GM12878 (cell line): Measurements from ENCODE around the gene THRB. TPM values are rescaled to one million over a fixed set of nuclear protein-coding genes. Genes with fewer than 3 reads are reported as not detected.

ENCODE experiments used
- ATAC-seq: fragments of 200-7000 bp; cut with Tn5 transposase; 3 replicates; pipeline ENCODE4 v1.9.1; 2020; ENCODE audit warnings: mild to moderate bottlenecking, moderate library complexity
- BruUV-seq: library from RNA; stranded (reverse); fragments of 400-500 nt; replicated peaks from 2 replicates; lab custom pipeline; 2021; lab: Mats Ljungman, UMichigan
- CTCF ChIA-PET: fragments of 300-600 bp; sonication (Branson Sonifier 250); formaldehyde crosslinking; extraction: SDS; loops from one replicate; lab custom pipeline; 2021; ENCODE audit warnings: inconsistent platforms; lab: Yijun Ruan, JAX
- POLR2A ChIA-PET: fragments of 350-600 bp; formaldehyde crosslinking; extraction: SDS; loops from one replicate; lab custom pipeline; 2021; ENCODE audit warnings: inconsistent platforms; lab: Charles Lee
- RAD21 ChIA-PET: fragments of 300-600 bp; sonication (Branson Sonifier 250); formaldehyde crosslinking; loops from one replicate; lab custom pipeline; 2023; ENCODE audit warnings: antibody characterized with exemption; ENCODE audit not compliant: unreplicated experiment; lab: Charles Lee
- SMC1A ChIA-PET: fragments of 300-600 bp; sonication (Branson Sonifier 250); formaldehyde crosslinking; loops from one replicate; lab custom pipeline; 2023; ENCODE audit not compliant: unreplicated experiment, uncharacterized antibody; lab: Charles Lee
- DNase-seq: peaks from one replicate; pipeline ENCODE4 v3.0.0-alpha.2; 2011; ENCODE audit warnings: low read depth, low spot score
- FAIRE-seq: peaks from 3 replicates; lab custom pipeline; 2011; peaks lifted over from hg19 to GRCh38; lab: Jason Lieb, UNC
- H2AFZ ChIP-seq: 2 replicates; pipeline ENCODE4 v1.6.0; 2011; ENCODE audit warnings: low read depth, low read length, control low read depth; ENCODE audit not compliant: control insufficient read depth
- H3K27ac ChIP-seq: 2 replicates; pipeline ENCODE4 v1.5.1; 2011; ENCODE audit warnings: control low read depth; ENCODE audit not compliant: control insufficient read depth, insufficient read depth
- H3K27me3 ChIP-seq, 2 experiments: replicated peaks in 1 of 2; 2 replicates each; pipeline versions ENCODE4 v1.6.0 to v1.6.1; 2011; ENCODE audit warnings: low read length in 1 of 2; ENCODE audit not compliant: control insufficient read depth in 2 of 2, insufficient read depth in 2 of 2
- H3K36me3 ChIP-seq, 2 experiments: 2 replicates each; pipeline ENCODE4 v1.5.1; 2011; ENCODE audit warnings: low read length in 1 of 2; ENCODE audit not compliant: control insufficient read depth in 2 of 2, insufficient read depth in 2 of 2
- H3K4me1 ChIP-seq: 2 replicates; pipeline ENCODE4 v1.6.1; 2011; ENCODE audit warnings: mild to moderate bottlenecking, low read length, moderate library complexity, mixed read lengths; ENCODE audit not compliant: control insufficient read depth, insufficient read depth
- H3K4me2 ChIP-seq: 2 replicates; pipeline ENCODE4 v1.6.0; 2011; ENCODE audit warnings: control low read depth; ENCODE audit not compliant: control insufficient read depth, insufficient read depth
- H3K4me3 ChIP-seq: fragments of 200-600 bp; sonication (generic); 2 replicates; pipeline ENCODE4 v1.5.1; 2016
- H3K79me2 ChIP-seq: 2 replicates; pipeline ENCODE4 v1.6.0; 2011; ENCODE audit warnings: low read length; ENCODE audit not compliant: control insufficient read depth, insufficient read depth
- H3K9ac ChIP-seq: 2 replicates; pipeline ENCODE4 v1.8.0; 2011; ENCODE audit warnings: low read length, control low read depth, mixed read lengths; ENCODE audit not compliant: control insufficient read depth, insufficient read depth
- H3K9me3 ChIP-seq: replicated peaks from 3 replicates; pipeline ENCODE4 v1.5.1; 2011; ENCODE audit warnings: mild to moderate bottlenecking, low read length; ENCODE audit not compliant: control insufficient read depth, insufficient read depth
- H4K20me1 ChIP-seq: 2 replicates; pipeline ENCODE4 v1.6.0; 2011; ENCODE audit not compliant: control insufficient read depth, insufficient read depth
- BMI1 ChIP-seq: fragments of 450-650 bp; IDR thresholded peaks from 2 replicates; pipeline ENCODE4 v1.6.1; 2016; ENCODE audit warnings: mild to moderate bottlenecking, moderate library complexity, borderline replicate concordance
- CEBPB ChIP-seq, 2 experiments: fragments of 150-350 bp in 1 of 2; IDR thresholded peaks; 2 replicates each; pipeline ENCODE4 v1.6.1; 2012 to 2014; ENCODE audit warnings: low read depth in 2 of 2, low read length in 2 of 2, borderline replicate concordance in 1 of 2, inconsistent platforms in 1 of 2
- CHD1 ChIP-seq: IDR thresholded peaks from 2 replicates; pipeline ENCODE4 v1.6.1; 2012; ENCODE audit warnings: low read depth, low read length, improper control_type of control experiment
- CREB1 ChIP-seq: IDR thresholded peaks from 2 replicates; pipeline ENCODE4 v1.6.1; 2012; ENCODE audit warnings: low read depth, mild to moderate bottlenecking, inconsistent platforms
- HDGF ChIP-seq: fragments of 450-650 bp; IDR thresholded peaks from 2 replicates; pipeline ENCODE4 v1.6.1; 2016; ENCODE audit warnings: antibody characterized with exemption
- JUNB ChIP-seq: IDR thresholded peaks from 2 replicates; pipeline ENCODE4 v1.6.1; 2016; ENCODE audit warnings: antibody characterized with exemption, mild to moderate bottlenecking
- RFX5 ChIP-seq: IDR thresholded peaks from 2 replicates; pipeline ENCODE4 v1.6.1; 2011; ENCODE audit warnings: low read depth, low read length, improper control_type of control experiment
- SMARCA5 ChIP-seq: fragments of 450-650 bp; IDR thresholded peaks from 2 replicates; pipeline ENCODE4 v1.6.1; 2017; ENCODE audit warnings: mild to moderate bottlenecking
- SP1 ChIP-seq: IDR thresholded peaks from one replicate; pipeline ENCODE4 v1.6.1; 2011; ENCODE audit warnings: low read depth, low read length
- SREBF1 ChIP-seq: IDR thresholded peaks from 2 replicates; pipeline ENCODE4 v1.6.1; 2012; ENCODE audit warnings: mild to moderate bottlenecking, low read length
- SREBF2 ChIP-seq: IDR thresholded peaks from 2 replicates; pipeline ENCODE4 v1.6.1; 2012; ENCODE audit warnings: mild to moderate bottlenecking, low read length
- STAT1 ChIP-seq: fragments of 450-650 bp; conservative IDR thresholded peaks from 2 replicates; pipeline ENCODE4 v1.6.1; 2014; ENCODE audit warnings: antibody characterized with exemption, mild to moderate bottlenecking
- SUPT20H ChIP-seq: IDR thresholded peaks from 2 replicates; pipeline ENCODE4 v1.6.1; 2011; ENCODE audit warnings: low read depth, mild to moderate bottlenecking, low read length, moderate library complexity, borderline replicate concordance; ENCODE audit not compliant: control insufficient read depth
- WGBS: methylation state at CpG from one replicate; pipeline ENCODE4 v1.1.6; 2016; ENCODE audit warnings: low lambda C conversion rate; ENCODE audit not compliant: insufficient replicate concordance, insufficient coverage; ENCODE audit errors: missing lambda C conversion rate; 5-methylcytosine and 5-hydroxymethylcytosine counted together
- in situ Hi-C: fragments of 300-500 bp; cut with MboI; formaldehyde crosslinking; loops from 9 replicates; pipeline ENCODE4 v1.14.3; 2018; ENCODE audit warnings: mixed read lengths
- intact Hi-C: fragments of 100-400 bp; cut with micrococcal nuclease; formaldehyde crosslinking; loops from one replicate; pipeline ENCODE4 v1.14.2; 2022; ENCODE audit not compliant: unreplicated experiment
- polyA plus RNA-seq, 11 experiments: library from polyadenylated mRNA; depleted of rRNA in 4 of 11; unstranded in 6 of 11; stranded (reverse) in 5 of 11; fragments of >200 nt; fragmentation: Nextera tagmentation in 4 of 11; fragmentation: Illumina TruSeq in 1 of 11; extraction: Ambion mirVana in 4 of 11; extraction: Trizol in 1 of 11; gene quantifications; 1 replicate in 1 of 11; 2 replicates in 10 of 11; pipeline versions ENCODE4 v1.2.1 to v1.2.3, GENCODE V29; 2011 to 2016; ENCODE audit warnings: inconsistent platforms in 2 of 11, missing spikeins in 2 of 11, low read depth in 1 of 11
- total RNA-seq, 4 experiments: library from RNA; depleted of rRNA in 3 of 4; stranded (reverse); fragments of >200 nt in 3 of 4; fragmentation: Illumina TruSeq in 1 of 4; extraction: Trizol in 1 of 4; gene quantifications; 2 replicates each; pipeline versions ENCODE4 v1.2.1 to v1.2.3, GENCODE V29; 2013 to 2021
- TF ChIP-seq, protein P1 (sequence below): IDR thresholded peaks from 2 replicates; pipeline ENCODE4 v1.6.1; 2011; ENCODE audit warnings: low read depth, mild to moderate bottlenecking, low read length, moderate library complexity, borderline replicate concordance; ENCODE audit errors: extremely low read depth
- TF ChIP-seq, protein P2 (sequence below): fragments of 450-650 bp; conservative IDR thresholded peaks from 2 replicates; pipeline ENCODE4 v1.6.1; 2017; ENCODE audit warnings: mild to moderate bottlenecking, moderate library complexity
- TF ChIP-seq, protein P3 (sequence below): IDR thresholded peaks from 2 replicates; pipeline ENCODE4 v1.6.1; 2011; ENCODE audit warnings: borderline replicate concordance, low read depth, mild to moderate bottlenecking, moderate library complexity, mixed read lengths, low read length; ENCODE audit not compliant: insufficient read depth; ENCODE audit errors: extremely low read length
- TF ChIP-seq, protein P4 (sequence below): IDR thresholded peaks from 2 replicates; pipeline ENCODE4 v1.6.1; 2012; ENCODE audit warnings: mild to moderate bottlenecking, low read depth, low read length

THRB gene
- total and polyA plus RNA-seq, 10 of the 15 experiments (the other 5 are each of a cell fraction or from before 2014, with no cell fraction given) = 0.05 TPM; not detected in 9

DNA sequence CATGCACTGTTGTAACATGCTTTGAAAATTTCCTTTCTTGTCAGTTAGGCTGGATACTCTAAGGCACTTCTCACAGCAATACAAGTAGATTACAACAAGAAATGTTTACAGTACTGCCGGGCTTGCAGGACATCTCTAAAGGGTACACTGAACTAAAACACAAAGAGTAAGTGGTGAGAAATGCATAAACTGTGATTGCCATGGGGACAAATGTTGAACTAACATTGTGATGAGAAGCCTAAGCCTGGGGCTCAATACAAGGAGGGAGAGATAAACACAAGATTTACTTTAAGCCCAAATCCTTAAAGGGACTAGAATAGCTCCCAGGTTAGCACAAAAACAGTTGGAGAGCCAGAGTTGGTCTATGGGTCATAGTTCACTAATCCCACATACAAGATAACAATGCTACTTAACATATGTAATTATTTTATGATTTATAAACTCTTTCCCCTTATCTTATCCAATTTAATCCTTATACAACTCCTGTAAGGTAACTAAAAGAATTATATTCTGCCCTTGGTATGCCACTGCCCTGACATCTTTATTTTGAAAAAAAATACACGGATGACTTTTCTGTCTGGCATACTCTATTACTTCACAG lies 126.9 kb downstream of the THRB start (continued):
- TF ChIP-seq SUPT20H = no peak
- TF ChIP-seq STAT1 = no peak

DNA sequence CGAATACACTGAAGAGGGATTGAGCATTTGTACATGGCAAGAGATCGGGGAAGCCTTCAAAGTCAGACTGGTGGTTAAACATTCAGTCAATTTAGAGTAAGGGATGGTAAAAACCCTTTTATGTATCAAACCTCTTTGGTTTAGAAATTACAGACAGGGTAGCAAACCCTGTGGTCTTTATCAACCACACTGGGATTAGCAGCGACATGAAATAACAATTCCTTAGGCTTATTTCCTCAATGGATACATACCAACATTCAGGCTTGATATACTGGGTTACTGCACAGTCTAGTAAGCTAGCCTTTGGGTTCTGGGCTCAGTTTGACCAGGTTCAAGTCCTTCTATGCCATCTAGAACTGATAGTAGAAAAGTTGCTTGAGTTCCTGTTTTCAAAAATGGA lies 127.4 kb downstream of the THRB start:
- ChIA-PET POLR2A (no interaction called here), RAD21 (no interaction called here), CTCF (no interaction called here)
- H3K4me2 ChIP-seq = no peak overlapping the region
- H3K4me1 ChIP-seq = no peaks in the 10 kb centered on the region
- no peak overlapping the region for H2AFZ ChIP-seq
- FAIRE-seq = no peak
- no peaks in the 10 kb centered on the region for H3K9me3 ChIP-seq
- intact Hi-C loops = no loop called here
- H3K36me3 ChIP-seq = no peaks in the 10 kb centered on the region
- TF ChIP-seq CREB1 (no peak), SMARCA5 (no peak), SREBF2 (no peak), RFX5 (no peak), BMI1 (no peak), CEBPB (IDR thresholded peaks at IDR 0.05; ENCODE audit: borderline replicate concordance in 1 of 2, low read depth in 2 of 2, low read length in 2 of 2) (no peak), CHD1 (no peak), JUNB (no peak), STAT1 (no peak), SP1 (no peak), HDGF (no peak), SREBF1 (no peak)
- TF ChIP-seq, protein P1, sequence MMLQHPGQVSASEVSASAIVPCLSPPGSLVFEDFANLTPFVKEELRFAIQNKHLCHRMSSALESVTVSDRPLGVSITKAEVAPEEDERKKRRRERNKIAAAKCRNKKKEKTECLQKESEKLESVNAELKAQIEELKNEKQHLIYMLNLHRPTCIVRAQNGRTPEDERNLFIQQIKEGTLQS = no peak
- TF ChIP-seq, protein P2, sequence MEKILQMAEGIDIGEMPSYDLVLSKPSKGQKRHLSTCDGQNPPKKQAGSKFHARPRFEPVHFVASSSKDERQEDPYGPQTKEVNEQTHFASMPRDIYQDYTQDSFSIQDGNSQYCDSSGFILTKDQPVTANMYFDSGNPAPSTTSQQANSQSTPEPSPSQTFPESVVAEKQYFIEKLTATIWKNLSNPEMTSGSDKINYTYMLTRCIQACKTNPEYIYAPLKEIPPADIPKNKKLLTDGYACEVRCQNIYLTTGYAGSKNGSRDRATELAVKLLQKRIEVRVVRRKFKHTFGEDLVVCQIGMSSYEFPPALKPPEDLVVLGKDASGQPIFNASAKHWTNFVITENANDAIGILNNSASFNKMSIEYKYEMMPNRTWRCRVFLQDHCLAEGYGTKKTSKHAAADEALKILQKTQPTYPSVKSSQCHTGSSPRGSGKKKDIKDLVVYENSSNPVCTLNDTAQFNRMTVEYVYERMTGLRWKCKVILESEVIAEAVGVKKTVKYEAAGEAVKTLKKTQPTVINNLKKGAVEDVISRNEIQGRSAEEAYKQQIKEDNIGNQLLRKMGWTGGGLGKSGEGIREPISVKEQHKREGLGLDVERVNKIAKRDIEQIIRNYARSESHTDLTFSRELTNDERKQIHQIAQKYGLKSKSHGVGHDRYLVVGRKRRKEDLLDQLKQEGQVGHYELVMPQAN = no peak
- TF ChIP-seq, protein P3, sequence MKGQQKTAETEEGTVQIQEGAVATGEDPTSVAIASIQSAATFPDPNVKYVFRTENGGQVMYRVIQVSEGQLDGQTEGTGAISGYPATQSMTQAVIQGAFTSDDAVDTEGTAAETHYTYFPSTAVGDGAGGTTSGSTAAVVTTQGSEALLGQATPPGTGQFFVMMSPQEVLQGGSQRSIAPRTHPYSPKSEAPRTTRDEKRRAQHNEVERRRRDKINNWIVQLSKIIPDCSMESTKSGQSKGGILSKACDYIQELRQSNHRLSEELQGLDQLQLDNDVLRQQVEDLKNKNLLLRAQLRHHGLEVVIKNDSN = no peak
- TF ChIP-seq, protein P4, sequence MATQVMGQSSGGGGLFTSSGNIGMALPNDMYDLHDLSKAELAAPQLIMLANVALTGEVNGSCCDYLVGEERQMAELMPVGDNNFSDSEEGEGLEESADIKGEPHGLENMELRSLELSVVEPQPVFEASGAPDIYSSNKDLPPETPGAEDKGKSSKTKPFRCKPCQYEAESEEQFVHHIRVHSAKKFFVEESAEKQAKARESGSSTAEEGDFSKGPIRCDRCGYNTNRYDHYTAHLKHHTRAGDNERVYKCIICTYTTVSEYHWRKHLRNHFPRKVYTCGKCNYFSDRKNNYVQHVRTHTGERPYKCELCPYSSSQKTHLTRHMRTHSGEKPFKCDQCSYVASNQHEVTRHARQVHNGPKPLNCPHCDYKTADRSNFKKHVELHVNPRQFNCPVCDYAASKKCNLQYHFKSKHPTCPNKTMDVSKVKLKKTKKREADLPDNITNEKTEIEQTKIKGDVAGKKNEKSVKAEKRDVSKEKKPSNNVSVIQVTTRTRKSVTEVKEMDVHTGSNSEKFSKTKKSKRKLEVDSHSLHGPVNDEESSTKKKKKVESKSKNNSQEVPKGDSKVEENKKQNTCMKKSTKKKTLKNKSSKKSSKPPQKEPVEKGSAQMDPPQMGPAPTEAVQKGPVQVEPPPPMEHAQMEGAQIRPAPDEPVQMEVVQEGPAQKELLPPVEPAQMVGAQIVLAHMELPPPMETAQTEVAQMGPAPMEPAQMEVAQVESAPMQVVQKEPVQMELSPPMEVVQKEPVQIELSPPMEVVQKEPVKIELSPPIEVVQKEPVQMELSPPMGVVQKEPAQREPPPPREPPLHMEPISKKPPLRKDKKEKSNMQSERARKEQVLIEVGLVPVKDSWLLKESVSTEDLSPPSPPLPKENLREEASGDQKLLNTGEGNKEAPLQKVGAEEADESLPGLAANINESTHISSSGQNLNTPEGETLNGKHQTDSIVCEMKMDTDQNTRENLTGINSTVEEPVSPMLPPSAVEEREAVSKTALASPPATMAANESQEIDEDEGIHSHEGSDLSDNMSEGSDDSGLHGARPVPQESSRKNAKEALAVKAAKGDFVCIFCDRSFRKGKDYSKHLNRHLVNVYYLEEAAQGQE = no peak
- TF ChIP-seq, all 136 proteins: peak for 0
- Histone ChIP-seq H3K79me2 (no peaks in the 10 kb centered on the region), H4K20me1 (no peaks in the 10 kb centered on the region), H3K4me3 (no peak overlapping the region), H3K27me3 (no peaks in the 10 kb centered on the region), H3K27ac (no peak overlapping the region), H3K9ac (no peak overlapping the region)
- BruUV-seq = no TSS peak
- SMC1A ChIA-PET = no interaction called here
- WGBS = 31% methylated on average over 3 of the region's 3 CpGs
- no peak for ATAC-seq
- in situ Hi-C loops = no loop called here
- DNase-seq = no peak
